Left renal pelvis (tissue), 4 donors: Measurements from ENCODE around the gene RERGL. TPM values are rescaled to one million over a fixed set of nuclear protein-coding genes. Genes with fewer than 3 reads are reported as not detected.
"Not testable (repeated sequence)": the region's sequence is repeated elsewhere in the genome, so short reads cannot be mapped to it uniquely, and the experiment has no call there.

ENCODE experiments used
- DNase-seq, 4 donors: peaks; one replicate each; pipeline ENCODE4 v3.0.0-alpha.2; 2013; ENCODE audit warnings: low read depth in 4 of 4, low spot score in 3 of 4
- polyA plus RNA-seq, 4 donors: library from polyadenylated mRNA; unstranded; fragments of 120-200 nt; gene quantifications; one replicate each; pipeline ENCODE4 v1.2.1, GENCODE V29; 2013; ENCODE audit not compliant: insufficient read length in 4 of 4

RERGL gene, protein sequence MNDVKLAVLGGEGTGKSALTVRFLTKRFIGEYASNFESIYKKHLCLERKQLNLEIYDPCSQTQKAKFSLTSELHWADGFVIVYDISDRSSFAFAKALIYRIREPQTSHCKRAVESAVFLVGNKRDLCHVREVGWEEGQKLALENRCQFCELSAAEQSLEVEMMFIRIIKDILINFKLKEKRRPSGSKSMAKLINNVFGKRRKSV
- polyA plus RNA-seq, result 10 to 100 TPM in 1 of 4 donors, 1 to 10 TPM in 3; 1.7 to 13.5 (median 8.6) TPM

DNA sequence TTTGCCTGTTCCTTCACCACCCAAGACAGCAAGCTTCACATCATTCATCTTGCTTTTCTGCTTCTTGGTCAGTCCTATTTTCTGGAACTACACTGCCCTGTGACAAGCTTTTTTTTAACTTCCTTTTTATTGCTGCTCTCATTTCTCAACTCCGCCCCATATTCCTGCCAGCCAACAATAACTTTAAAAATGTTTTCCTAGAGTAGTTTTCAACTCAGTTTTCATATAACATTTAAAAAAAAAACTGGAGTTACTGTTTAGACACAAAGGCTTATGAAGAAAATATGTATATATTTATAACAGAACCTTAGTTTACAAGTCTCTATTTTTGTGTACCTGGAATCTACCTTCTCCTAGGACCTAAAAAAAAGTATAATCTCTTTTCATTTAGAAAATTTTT lies at the start of gene RERGL:
Gene RERGL (minus strand): TSS at position 101 of the 400 bp plus-strand sequence. CDS start 53 bp downstream, at position 48.
- no peak for DNase-seq

DNA sequence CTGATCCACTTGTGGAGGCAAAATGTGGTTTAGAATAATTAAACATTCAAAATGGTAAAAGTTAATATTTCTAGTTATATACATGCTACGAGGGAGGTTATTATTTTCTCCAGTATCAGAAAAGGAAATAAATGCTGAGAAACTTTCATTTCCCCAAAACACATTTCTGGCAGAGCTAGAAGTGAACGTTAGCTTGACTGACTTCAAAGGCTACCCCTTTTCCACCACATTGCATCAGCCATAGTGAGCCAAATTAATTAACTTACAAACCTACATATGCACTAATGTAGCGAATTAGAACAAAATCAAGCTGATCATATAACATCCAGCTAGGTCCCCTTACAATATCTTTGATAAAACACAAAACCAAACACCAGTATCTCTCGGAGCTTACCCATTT lies 49.3 kb upstream of the RERGL start:
- no peak for DNase-seq

DNA sequence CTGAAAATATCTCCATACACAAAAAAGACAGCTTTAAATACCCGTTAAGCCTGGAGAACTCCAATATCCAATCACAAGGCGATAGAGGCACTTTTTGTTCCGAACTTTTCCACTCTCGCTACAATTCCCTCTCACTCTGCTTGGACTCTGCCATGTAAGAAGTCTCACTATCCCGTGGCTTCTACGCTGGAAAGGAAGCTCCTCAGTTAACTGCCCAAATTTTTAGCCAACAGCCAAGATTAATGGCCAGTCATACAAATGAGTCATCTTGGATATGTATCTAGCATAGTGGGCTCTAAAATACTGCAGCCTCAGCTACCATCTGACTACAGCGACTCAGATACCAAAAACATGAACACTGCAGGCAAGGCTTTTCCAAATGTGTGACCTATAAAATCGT lies 45.5 kb upstream of the RERGL start:
- DNase-seq, result no peak

DNA sequence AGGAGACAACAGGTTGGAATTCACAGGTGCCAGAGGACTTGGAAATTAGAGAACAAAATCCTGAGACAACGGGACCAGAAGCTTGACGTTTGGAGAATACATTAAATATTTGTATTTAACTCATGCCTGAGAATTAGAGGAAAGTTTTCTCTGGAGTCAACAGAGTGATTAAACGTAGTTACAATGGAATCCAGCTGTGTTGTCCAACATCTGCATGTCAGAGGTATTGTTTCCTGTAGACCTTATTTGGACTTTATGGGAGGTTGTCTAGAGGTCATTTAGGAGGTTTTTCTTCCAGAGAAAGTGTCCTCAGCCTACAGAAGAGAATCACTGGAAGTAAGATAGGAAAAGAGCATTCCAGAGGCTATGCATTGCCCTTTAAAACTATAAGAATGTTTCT lies 45.1 kb upstream of the RERGL start:
- no peak for DNase-seq

DNA sequence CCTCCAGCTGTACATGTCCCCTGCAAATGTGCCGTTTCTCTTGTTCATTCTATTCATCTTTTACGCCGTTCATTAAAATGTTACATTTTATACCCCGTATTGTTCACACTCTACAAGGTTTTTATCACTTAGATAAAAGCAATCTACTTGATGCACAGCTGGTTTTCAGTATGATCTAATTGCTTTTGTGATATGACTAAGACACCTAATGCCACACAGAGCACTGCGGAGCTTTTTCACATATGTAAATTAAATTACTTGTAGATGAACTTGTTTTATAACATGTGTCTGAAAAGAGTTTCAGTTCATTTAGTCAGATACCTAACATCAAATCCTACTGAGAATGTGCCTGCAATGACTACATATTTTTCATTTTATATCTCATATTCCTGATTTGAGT lies 40.9 kb upstream of the RERGL start:
- no peak for DNase-seq

DNA sequence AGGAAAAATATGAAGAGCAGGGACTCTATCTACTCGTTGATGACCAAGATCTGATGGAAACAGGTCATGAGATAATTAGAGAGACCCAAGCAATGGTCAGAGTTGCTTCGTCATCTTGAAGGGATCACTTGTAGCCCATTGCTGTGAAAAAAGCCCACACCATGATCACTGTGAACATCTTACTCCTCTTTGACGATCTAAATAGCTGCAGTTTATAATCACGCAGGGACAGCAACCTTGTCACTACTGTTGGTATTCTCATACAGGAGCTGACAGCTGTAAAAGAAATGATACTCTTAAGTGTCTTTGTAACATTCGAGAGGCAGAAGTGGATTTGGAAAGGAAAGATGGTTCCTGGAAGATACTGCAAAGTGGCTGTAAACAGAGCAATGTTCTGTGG lies 33.7 kb upstream of the RERGL start:
- DNase-seq, result no peak

DNA sequence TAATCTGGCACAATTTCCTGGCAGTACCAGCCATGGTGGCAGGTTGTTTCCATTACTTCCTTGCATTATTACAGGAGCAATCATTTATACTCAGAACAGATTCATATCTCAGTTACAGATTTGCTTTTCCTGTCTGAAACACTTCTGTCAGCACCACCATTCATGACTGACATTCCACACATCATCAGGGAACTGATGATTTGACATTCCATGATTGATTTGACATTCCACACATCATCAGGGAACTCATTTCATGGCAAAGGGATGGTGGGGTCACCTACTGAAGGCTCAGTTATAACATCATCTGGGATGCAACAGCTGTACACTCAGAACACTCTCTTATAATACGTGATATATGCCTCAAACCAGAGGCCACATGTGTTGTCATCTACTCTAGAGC lies 30.9 kb upstream of the RERGL start:
- no peak for DNase-seq

DNA sequence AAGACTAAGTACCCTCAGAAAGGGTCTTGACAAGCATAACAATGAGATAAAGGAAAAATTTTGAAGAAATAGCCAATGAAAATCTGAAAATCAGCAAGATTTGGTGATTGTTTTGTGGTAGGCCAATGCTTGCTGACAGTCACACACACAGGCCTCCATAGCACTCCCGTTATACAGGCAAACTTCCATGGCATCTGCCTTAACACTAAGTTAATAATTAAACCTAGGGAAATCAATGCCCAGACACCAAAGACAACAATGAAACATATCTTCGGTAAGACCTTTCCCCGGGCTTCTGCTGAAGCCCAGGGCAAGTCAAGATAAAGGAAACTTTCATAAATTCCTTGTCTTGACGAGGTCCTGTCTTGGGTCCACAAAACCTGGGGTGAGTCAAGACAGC lies 18.6 kb upstream of the RERGL start:
- no peak for DNase-seq

DNA sequence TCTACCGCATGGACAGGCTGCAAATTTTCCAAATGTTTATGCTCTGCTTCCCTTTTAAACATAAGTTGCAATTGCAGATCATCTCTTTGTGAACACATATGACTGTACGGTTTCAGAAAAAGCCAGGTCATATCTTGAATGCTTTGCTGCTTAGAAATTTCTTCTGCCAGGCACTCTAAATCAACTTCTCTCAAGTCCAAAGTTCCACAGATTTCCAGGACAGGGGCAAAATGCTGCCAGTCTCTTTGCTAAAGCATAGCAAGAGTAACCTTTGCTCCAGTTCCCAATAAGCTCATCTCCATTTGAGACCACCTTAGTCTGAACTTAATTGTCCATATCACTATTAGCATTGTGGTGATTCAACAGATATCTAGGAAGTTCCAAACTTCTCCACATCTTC lies 13.6 kb upstream of the RERGL start:
- DNase-seq, result no peak

DNA sequence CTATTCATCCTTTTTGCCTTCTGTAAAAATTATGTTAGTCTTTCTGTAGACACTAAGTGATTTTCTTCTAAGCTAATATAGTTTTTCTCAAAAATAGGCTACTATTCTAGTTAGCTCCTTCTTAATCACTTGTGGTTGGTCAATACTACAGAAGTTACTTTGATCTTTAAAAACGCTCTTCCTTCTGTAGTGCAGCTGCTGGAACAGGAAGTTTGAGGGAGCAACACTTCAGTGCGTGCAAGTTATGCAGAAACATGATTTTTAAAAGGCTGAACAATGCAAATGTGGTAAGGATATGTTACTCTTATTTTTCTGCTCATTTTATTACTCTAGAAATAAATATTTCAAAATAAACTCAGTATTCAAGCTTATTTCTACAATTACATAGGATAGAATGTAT lies 11.1 kb upstream of the RERGL start:
- DNase-seq, result peak in 1 of 4 donors; percentile 2

DNA sequence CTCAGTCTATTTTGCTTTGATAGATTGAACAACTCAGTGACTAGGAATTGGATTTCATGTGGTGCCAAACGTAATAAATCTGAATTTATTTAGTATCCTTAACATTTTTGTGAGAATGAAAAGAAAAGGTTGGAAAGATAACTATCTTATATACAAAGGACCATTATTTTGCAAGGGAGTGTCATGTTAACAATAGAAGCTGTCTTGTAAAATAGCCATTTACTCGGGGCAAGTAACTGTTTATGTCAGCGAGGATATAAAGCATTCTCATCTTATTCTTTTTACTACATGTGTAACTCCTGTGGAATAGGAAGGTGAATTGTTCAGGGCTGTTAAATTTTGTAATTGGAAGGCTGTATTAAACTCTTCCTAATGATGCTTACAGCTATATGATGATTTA lies 5.9 kb downstream of the RERGL start:
- no peak for DNase-seq

DNA sequence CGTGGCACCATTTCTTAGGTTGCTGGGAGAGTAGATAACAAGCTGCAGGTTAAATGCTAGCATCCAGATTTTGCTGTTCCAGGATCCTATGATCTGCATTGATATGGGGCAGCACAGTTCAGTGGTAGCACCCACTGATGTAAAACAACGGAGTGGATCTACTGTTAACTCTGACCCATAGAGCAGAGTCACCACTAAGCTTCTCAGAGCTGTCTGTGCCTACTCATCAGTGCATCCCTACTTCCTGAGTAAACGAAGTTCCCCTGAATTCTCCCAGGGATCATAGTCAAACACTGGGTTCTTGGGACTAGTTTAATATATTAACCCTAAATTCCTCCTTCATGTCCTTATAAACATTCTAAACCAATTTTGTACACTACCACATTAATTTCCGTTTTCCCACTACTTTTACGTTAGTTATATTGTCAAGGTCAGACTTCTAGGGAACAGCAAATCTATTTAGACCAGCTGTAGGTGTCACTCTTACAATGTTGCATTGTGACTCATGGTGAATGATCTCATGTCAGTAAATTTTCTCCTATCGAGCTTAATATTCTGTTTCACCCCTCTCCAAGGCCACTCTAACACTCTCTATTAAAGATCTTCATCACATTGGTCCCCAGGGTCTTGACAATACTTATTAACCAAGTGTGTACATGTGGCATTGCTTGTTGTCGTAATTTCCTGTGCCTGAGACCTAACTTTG lies 10.3 kb downstream of the RERGL start:
- no peak for DNase-seq

DNA sequence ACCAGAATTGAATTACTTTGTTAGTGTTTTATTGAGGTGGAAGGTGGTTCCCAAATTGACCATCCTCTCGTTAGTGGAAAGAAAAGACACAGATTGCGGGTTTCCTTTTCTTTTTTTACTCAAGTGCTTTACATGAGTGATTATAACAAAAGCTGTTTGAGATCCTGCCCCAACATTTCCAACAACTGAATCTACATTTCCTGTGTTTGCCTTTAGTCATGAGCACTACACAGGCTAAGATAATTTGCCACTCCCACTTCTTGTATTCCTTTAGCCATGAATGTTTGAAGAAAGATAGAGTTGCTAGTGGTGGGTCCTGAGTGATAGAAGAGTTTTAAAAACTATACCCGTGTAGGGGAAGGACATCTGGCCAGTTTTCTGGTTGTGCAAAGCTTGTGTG lies 16.0 kb downstream of the RERGL start:
- DNase-seq, result no peak

DNA sequence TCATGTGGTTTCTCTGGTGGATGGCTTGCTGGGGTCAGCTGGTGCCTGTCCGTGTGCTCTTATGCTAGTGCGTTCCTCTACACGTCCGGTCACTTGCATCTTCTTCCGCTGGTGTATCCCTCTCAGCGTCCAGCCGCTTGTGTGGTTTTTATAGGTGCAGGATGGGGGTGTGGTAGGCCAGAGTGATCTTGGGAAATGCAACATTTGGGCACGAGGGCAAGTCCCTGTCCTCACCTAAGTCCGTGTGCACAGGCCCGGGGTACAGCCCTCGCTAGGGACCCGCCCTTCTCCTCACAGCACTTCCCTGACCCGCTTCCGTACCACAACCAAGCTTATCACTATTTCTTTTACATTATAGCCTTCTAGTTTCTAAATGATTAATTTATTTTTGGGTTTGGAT lies 17.3 kb downstream of the RERGL start:
- no peak for DNase-seq

DNA sequence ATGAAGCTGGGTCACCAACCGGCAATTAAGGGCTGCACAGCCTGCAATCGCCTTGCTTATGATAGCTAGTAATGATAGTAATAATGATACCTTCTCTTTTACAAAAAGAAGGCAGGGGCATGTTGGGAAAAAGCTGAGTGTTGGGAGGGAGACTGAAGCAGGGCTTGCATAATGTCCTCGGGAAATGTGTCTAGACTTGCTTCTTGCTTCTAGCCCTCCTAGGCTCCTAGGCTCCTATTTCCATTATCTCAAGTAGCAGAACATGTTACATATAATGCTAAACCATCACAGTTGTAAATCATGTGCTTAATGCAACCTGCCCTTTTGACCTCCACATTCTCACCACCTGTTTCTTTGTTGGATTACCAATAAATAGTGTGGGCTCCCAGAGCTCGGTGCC lies 18.7 kb downstream of the RERGL start:
- DNase-seq, result no peak

DNA sequence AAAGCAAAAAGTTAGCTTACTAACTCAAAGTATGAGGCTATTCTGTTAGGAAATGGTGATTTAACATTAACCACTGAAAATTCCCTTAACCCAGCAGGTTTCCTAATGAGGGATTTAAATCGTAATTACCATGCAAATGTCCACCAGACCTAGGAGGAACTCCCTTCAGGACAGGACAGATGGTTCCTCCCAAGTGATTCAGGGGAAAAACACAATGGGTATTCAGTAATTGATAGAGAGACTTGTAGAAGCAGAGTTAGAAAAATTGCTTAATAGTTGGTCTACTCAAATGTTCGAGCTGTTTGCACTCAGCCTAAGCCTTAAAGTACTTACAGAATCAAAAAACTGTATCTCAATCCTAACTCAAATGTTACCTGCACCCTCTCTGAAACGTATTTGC lies 21.6 kb downstream of the RERGL start:
- no peak for DNase-seq

DNA sequence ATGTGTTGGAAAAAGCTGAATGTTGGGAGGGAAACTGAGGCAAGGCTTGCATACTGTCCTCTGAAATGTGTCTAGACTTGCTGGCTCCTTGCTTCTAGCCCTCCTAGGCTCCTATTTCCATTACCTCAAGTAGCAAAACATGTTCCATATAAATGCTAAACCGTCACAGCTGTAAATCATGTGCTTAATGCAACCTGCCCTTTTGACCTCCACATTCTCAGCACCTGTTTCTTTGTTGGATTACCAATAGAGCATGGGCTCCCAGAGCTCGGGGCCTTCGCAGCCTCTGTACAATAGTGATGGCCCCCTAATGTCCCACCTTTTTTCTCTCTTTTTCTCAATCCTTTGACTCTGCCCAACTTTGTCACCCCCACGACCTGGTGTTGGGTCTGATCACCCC lies 23.3 kb downstream of the RERGL start:
- no peak for DNase-seq

DNA sequence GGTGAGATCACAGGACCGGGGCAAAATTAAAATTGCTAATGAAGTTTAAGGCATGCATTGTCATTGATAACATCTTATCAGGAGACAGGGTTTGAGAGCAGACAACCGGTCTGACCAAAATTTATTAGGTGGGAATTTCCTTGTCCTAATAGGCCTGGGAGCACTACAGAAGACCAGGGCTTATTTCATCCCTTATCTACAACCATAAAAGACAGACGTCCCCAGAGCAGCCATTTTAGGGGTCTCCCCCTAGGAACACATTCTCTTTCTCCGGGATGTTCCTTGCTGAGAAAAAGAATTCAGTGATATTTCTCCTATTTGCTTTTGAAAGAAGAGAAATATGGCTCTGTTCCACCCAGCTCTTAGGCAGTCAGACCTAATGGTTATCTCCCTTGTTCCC lies 27.1 kb downstream of the RERGL start:
- not testable (repeated sequence) for DNase-seq

DNA sequence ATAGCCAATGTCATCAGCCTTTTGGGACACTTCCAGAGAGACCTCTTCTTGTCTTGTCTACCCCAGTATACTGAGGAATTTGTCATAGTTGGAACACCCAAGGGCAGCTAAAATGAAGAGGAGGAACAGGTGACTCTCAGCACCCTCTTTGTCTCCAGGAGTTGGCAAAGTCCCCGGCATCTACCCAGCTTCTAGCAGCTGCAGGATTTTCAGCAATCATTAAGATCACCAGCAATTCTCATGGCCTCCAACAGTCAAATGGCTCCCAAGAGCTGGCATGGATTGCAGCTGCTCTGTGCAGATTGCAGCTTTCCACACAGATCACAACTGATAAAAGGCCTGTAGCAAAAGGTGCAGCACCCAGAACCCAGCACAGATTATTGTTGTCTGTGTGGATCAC lies 32.9 kb downstream of the RERGL start:
- DNase-seq, result no peak

DNA sequence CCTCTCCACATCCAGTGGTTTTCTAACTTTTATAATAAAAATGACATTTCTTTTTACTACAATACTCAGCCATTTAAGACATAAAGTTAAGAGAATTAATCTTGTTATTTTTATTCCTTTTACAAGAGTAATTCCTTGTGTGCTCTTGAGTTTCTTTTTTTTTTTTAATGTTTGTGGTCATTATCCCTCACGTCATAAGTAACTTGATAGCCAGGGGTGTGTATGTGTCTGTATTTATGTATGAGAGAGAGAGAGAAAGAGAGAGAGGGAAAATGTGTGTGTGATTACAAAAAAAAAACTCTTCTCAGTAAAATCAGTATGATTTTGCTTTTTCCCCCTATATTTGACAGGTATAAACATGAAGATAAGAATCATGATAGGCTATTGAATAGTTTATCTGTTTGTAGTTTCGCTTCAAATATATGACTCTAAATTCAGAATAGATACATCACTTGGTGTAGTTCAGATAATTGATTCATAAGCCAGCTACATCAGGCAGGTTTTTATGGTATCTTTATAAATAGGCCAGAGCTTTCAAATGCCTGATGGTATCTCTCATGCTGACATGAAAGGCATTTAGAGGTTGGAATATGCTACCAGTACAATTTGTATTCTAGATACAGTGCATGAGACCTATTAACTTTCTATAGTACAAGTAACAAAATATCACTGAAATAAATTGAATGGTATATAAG lies 34.9 kb downstream of the RERGL start:
- no peak for DNase-seq

DNA sequence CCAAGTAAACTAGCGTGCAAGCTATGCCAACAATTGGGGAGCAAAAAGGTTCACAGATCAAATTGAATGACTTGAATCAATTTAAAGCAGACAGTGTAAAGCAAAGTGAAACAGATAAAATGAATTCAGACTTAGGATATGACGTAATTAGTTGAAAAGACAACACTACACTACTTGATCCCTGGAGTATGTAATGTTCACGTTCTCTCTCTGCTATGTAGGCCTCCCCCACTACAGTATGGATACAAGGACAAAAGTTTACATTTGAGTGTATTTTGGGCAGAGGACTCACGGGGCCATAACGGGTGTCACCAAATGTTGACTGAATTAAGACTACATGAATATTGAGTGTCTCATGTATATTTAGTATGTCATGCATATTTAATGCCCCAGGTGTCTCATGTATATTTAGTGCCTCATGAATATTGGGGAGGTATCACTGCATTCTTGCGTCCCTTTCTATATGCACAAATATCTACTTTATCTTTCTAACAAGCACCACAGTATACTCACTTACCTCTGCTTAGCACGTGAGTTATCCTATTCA lies 44.5 kb downstream of the RERGL start:
- DNase-seq, result no peak
